Activated T-cell treated with anti-CD3 and anti-CD28 coated beads, Interleukin-2, amount 50 U/mL, for 24 hours (primary cell): ENCODE results near the gene SLC44A3.

Source experiments
- DNase-seq: peaks from one replicate; pipeline ENCODE4 v3.0.0-alpha.2; 2020
- H3K27ac Mint-ChIP-seq: 2 replicates; pipeline ENCODE4 v1.8.0; 2020; ENCODE audit warnings: mild to moderate bottlenecking, mixed read lengths
- H3K27me3 Mint-ChIP-seq: 2 replicates; pipeline ENCODE4 v1.8.0; 2020; ENCODE audit warnings: mixed read lengths
- H3K36me3 Mint-ChIP-seq: 2 replicates; pipeline ENCODE4 v1.8.0; 2020; ENCODE audit warnings: low read depth, mixed read lengths
- H3K4me1 Mint-ChIP-seq: 2 replicates; pipeline ENCODE4 v1.8.0; 2020; ENCODE audit warnings: low read depth, mixed read lengths
- H3K4me3 Mint-ChIP-seq: 2 replicates; pipeline ENCODE4 v1.8.0; 2020; ENCODE audit warnings: mild to moderate bottlenecking, moderate library complexity, mixed read lengths
- H3K9me3 Mint-ChIP-seq: 2 replicates; pipeline ENCODE4 v1.8.0; 2020; ENCODE audit warnings: mixed read lengths

The SLC44A3 gene

DNA sequence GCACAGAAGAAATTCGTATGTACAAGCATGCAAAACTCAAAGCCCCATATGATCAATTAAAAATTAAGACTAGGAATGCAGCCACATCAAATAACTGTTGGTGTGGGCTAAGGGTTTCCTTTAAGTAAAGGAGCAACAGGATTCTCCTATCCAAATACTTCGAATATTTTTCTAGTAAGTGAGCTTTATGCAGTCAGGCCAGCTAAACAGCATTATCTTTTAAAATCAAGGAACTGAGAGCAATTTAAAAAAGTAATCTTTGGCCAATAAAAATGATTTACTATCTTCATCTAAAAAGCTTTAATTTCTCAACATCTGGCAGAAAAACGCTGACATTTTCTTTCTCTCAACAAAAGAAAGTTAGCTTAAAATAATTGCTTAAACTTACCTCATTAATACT is 87.0 kb downstream of the SLC44A3 start:
- Mint-ChIP-seq H3K27ac (no peak overlapping the region), H3K9me3 (no peaks in the 10 kb centered on the region), H3K36me3 (no peaks in the 10 kb centered on the region), H3K27me3 (peaks cover 6% of the 10 kb centered on the region), H3K4me3 (no peak overlapping the region), H3K4me1 (no peaks in the 10 kb centered on the region)
- DNase-seq, result no peak

- no peak overlapping the region for H3K27ac Mint-ChIP-seq
Measured at GRCh38 chr1:94908190-94908589, 88.0 kb downstream of the SLC44A3 start.

DNA sequence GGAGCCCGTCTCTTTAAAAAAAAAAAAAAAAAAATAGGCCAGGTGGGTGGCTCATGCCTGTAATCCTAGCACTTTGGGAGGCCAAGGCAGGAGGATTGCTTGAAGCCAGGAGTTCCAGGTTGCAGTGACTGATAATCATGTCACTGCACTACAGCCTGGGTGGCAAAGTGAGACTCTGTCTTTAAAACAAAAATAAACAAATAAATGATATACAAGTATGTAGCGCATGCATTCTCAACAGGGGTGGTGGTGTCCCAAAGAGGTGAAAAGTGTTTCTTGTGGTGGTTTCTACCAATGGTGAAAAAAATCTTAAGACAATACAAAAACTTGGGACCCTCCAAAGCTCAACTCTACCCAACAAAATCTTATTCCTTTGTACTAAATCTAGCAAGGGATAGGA is 88.8 kb downstream of the SLC44A3 start:
- Mint-ChIP-seq H3K9me3 (no peaks in the 10 kb centered on the region), H3K4me3 (no peak overlapping the region), H3K36me3 (no peaks in the 10 kb centered on the region), H3K27me3 (peaks cover 6% of the 10 kb centered on the region), H3K4me1 (no peaks in the 10 kb centered on the region), H3K27ac (no peak overlapping the region)
- no peak for DNase-seq

More at GRCh38 chr1:94908190-94908589, 88.0 kb downstream of the SLC44A3 start:
- no peaks in the 10 kb centered on the region for H3K36me3 Mint-ChIP-seq
- H3K4me1 Mint-ChIP-seq, result no peaks in the 10 kb centered on the region
- H3K27me3 Mint-ChIP-seq, result peaks cover 6% of the 10 kb centered on the region
- DNase-seq, result no peak
- H3K4me3 Mint-ChIP-seq, result no peak overlapping the region
- H3K9me3 Mint-ChIP-seq, result no peaks in the 10 kb centered on the region

DNA sequence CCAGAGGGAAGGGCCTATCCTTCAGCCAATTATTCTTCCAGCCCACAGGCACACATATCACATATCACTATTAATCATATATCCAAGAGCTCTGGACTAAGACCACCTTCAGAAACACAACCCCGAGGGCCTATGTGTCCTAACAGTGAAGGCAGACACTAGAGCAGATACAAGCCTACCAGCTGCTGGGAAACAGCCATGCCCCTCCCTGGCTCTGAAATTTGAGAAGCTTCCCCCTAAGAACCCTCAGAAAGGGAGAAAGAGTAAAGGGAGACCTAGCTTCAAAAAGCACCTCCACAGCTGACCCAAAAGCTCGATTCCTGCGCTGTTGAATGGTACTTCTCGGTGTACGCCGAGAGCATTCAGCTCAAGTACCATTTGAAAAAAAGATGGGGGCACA is 89.3 kb downstream of the SLC44A3 start:
- Mint-ChIP-seq H3K4me3 (no peak overlapping the region), H3K27ac (no peak overlapping the region), H3K27me3 (peaks cover 10% of the 10 kb centered on the region), H3K4me1 (no peaks in the 10 kb centered on the region), H3K36me3 (no peaks in the 10 kb centered on the region), H3K9me3 (no peaks in the 10 kb centered on the region)
- no peak for DNase-seq

DNA sequence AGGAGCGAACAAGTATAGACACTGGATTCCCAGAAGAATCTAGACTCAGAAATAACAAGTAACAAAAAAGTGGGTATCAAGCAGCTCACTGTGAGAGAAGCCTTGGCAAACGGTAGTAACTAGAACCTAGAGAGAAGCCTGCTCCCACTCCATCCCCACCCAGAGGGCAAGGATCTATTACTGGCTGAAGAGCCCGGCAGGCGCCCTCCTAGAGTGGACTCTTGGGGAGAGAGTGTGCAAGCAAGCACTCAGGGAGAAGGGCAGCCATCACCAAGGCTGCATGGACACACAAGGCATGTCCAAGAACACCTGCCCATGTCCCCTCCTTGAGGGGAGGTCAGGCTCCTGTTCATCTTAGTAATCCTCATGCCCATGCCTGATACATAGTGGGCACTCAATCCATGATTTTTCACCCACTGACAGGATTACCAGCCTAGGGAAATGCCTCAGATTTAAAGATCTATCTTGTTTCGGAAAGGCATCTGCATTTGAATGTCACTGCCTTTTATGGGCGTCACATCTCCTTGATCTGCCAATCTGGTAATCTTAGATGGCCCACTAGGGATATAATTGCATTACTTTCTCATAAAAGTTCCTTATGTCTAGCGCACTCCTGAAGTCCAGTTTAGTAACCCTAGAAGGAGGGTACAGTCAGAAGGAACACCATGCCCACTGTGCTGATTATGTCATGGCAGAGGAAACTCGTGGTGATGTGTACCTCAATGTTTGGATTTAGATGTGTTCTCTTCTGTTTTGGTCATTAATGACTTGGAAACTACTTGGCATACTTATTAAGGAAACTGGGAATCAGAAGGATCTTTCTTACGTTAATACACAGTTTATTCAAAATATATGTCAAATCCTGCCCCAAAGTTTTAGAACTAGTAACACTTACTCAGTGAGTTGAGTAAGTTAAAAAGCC is 92.4 kb downstream of the SLC44A3 start:
- Mint-ChIP-seq H3K36me3 (no peaks in the 10 kb centered on the region), H3K27me3 (peaks cover 16% of the 10 kb centered on the region), H3K4me1 (no peaks in the 10 kb centered on the region), H3K9me3 (no peaks in the 10 kb centered on the region), H3K27ac (no peak overlapping the region), H3K4me3 (no peak overlapping the region)
- DNase-seq, result no peak

DNA sequence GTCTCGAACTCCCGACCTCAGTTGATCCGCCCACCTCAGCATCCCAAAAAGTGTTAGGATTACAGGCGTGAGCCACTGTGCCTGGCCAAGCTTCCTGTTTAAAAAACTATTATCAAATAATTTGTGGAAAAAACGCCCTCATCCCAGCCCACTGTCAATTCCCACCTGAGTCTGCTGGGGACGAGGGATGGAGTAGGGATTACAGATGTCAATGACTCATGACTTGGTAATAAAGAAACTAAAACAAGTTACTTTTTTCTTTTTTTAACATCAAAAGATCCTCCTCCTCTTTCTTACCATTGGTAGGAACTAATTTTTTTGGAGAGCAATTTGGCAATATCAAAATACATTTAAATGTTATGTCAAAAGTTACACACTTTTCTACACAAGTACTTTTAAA is 97.1 kb downstream of the SLC44A3 start:
- Mint-ChIP-seq H3K4me1 (no peaks in the 10 kb centered on the region), H3K4me3 (no peak overlapping the region), H3K27me3 (peaks cover 13% of the 10 kb centered on the region), H3K36me3 (no peaks in the 10 kb centered on the region), H3K9me3 (no peaks in the 10 kb centered on the region), H3K27ac (no peak overlapping the region)
- DNase-seq, result no peak

GRCh38 chr1:94919241-94920030 is 99.3 kb downstream of the SLC44A3 start:
- no peaks in the 10 kb centered on the region for H3K36me3 Mint-ChIP-seq
- H3K4me3 Mint-ChIP-seq, result no peak overlapping the region
- H3K4me1 Mint-ChIP-seq, result peaks cover 3% of the 10 kb centered on the region

GRCh38 chr1:94920061-94920460 is 99.9 kb downstream of the SLC44A3 start:
- H3K27me3 Mint-ChIP-seq, result peaks cover 32% of the 10 kb centered on the region
- no peak overlapping the region for H3K27ac Mint-ChIP-seq
- H3K4me1 Mint-ChIP-seq, result peaks cover 5% of the 10 kb centered on the region

More at GRCh38 chr1:94919241-94920030, 99.3 kb downstream of the SLC44A3 start:
- no peak overlapping the region for H3K27ac Mint-ChIP-seq
- H3K27me3 Mint-ChIP-seq, result peaks cover 27% of the 10 kb centered on the region
- H3K9me3 Mint-ChIP-seq, result no peaks in the 10 kb centered on the region
- no peak for DNase-seq

GRCh38 chr1:94921977-94922376 is 101.8 kb downstream of the SLC44A3 start:
- Mint-ChIP-seq H3K27ac (no peak overlapping the region), H3K36me3 (no peaks in the 10 kb centered on the region), H3K4me1 (peaks cover 15% of the 10 kb centered on the region), H3K4me3 (no peak overlapping the region), H3K27me3 (peaks cover 38% of the 10 kb centered on the region), H3K9me3 (no peaks in the 10 kb centered on the region)
- DNase-seq, result no peak

More at GRCh38 chr1:94920061-94920460, 99.9 kb downstream of the SLC44A3 start:
- Mint-ChIP-seq H3K9me3 (no peaks in the 10 kb centered on the region), H3K4me3 (no peak overlapping the region), H3K36me3 (no peaks in the 10 kb centered on the region)
- DNase-seq, result no peak

GRCh38 chr1:94922761-94923331 is 102.7 kb downstream of the SLC44A3 start:
- H3K36me3 Mint-ChIP-seq, result no peaks in the 10 kb centered on the region
- peaks cover 19% of the 10 kb centered on the region for H3K4me1 Mint-ChIP-seq
- H3K27me3 Mint-ChIP-seq, result peaks cover 43% of the 10 kb centered on the region
- DNase-seq, result no peak
- no peaks in the 10 kb centered on the region for H3K9me3 Mint-ChIP-seq
- H3K4me3 Mint-ChIP-seq, result no peak overlapping the region
- H3K27ac Mint-ChIP-seq, result no peak overlapping the region

GRCh38 chr1:94925004-94925403 is 104.8 kb downstream of the SLC44A3 start:
- H3K4me1 Mint-ChIP-seq, result peaks cover 19% of the 10 kb centered on the region
- DNase-seq, result no peak
- no peaks in the 10 kb centered on the region for H3K9me3 Mint-ChIP-seq
- H3K36me3 Mint-ChIP-seq, result no peaks in the 10 kb centered on the region
- peaks cover 52% of the 10 kb centered on the region for H3K27me3 Mint-ChIP-seq
- no peak overlapping the region for H3K27ac Mint-ChIP-seq
- no peak overlapping the region for H3K4me3 Mint-ChIP-seq

DNA sequence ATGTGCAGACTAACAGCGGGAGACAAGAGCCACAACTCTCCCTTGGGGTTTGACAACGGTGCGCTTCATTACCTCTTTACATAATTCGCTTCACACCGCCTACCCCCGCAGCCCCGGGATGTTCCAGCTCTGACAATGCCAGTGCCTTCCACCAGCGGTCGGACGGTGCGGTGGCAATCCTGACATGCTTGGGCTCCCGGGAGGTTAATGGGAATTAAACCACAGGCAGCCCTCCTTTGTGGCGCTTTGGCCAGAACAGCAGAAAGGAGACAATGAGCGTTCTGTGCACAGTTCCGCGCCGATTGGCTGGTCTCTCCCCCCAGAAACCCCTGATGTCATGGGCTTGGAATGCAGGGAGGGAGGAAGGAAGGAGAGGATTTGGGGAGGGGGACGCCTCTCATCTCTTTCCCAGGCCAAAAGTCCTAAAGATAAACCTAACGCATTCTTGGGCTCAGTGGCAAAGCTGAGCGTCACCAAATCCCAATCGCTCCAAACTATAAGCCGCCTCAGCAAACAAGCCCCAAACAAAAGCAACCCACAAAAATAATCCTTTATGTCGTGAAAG is 105.5 kb downstream of the SLC44A3 start:
- Mint-ChIP-seq H3K27me3 (peaks cover 52% of the 10 kb centered on the region), H3K36me3 (no peaks in the 10 kb centered on the region), H3K4me1 (peaks cover 19% of the 10 kb centered on the region), H3K4me3 (peak overlapping the region; percentile 81), H3K9me3 (no peaks in the 10 kb centered on the region), H3K27ac (peak overlapping the region; percentile 40)
- DNase-seq, result peak; percentile 37

- peak; percentile 60 for DNase-seq
- Mint-ChIP-seq H3K27me3 (peaks cover 52% of the 10 kb centered on the region), H3K36me3 (no peaks in the 10 kb centered on the region), H3K4me1 (peaks cover 19% of the 10 kb centered on the region), H3K9me3 (no peaks in the 10 kb centered on the region), H3K4me3 (peak overlapping the region; percentile 81), H3K27ac (peak overlapping the region; percentile 40)
Measured at GRCh38 chr1:94926126-94926914, 106.2 kb downstream of the SLC44A3 start.
